Activated naive CD4-positive, alpha-beta T cell treated with anti-CD3 and anti-CD28 coated beads, Interleukin-2, amount 50 U/mL, for 72 hours (primary cell): ENCODE data around the gene POLD3. TPM values are rescaled to one million over a fixed set of nuclear protein-coding genes. Genes with fewer than 3 reads are reported as not detected.

Experiments used
- ATAC-seq, 2 donors: fragments of 150-1000 bp; cut with Tn5 transposase; 2 replicates each; pipeline ENCODE4 v1.10.0; 2021; ENCODE audit warnings: mild to moderate bottlenecking in 2 of 2, moderate library complexity in 2 of 2
- DNase-seq, 2 donors: peaks; one replicate each; pipeline ENCODE4 v3.0.0; 2021 to 2022; ENCODE audit warnings: low spot score in 2 of 2
- H3K27ac Mint-ChIP-seq, 2 donors: one replicate each; pipeline ENCODE4 v1.8.0; 2022; ENCODE audit warnings: mild to moderate bottlenecking in 2 of 2, mixed read lengths in 2 of 2
- H3K36me3 Mint-ChIP-seq, 2 donors: one replicate each; pipeline ENCODE4 v1.8.0; 2022; ENCODE audit warnings: mixed read lengths in 2 of 2
- H3K9me3 Mint-ChIP-seq, 2 donors: one replicate each; pipeline ENCODE4 v1.8.0; 2022; ENCODE audit warnings: mixed read lengths in 2 of 2
- total RNA-seq, 2 donors: library from RNA; stranded (reverse); gene quantifications; one replicate each; pipeline ENCODE4 v1.2.3, GENCODE V29; 2022

The POLD3 gene
- total RNA-seq, 2 donors from 2014 or later: 65.9 to 79.3 TPM

DNA sequence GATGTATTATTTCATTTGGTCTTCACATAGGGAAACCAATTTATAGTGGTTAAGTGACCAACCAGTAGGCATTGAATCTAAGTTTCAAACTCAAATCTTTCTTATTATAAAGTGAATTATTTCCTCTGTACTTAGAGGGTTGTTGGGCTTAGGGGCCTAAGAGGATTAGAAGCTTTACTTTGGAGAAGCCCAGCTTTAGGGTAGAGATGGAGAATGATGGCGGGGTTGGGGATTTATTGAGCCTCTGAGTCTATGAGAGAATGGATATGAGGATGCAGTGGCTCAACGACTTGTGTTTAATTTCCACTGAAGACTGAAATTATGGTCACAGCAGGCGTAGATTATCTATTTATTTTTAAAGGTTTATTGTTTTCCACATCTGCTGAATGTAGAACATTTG, 83.4 kb downstream of the POLD3 start:
- H3K36me3 Mint-ChIP-seq: no peaks in the 10 kb centered on the region
- ATAC-seq (no peak), DNase-seq (no peak)
- H3K9me3 Mint-ChIP-seq: no peaks in the 10 kb centered on the region
- no peak overlapping the region for H3K27ac Mint-ChIP-seq

DNA sequence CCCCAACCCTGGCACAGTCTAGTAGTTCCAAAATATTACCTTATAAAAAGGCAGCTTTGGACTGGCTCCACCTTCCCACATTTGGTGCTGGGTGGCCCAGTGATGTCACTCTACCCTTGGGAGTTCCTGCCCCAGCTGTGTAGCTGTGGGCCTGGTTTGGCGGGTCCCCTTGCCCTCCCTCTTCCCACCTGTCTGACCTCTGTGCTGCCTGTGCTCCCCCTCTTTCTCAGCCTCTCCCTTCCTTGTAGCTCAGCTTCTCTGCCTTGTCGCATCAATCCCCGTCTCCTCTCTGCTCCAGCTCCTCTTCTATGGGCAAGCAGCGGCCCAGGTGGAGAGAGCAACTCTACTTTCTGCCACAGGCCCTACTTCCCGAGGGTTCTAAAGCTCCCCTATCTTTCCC, 84.2 kb downstream of the POLD3 start:
- DNase-seq (peak in 1 of 2 donors; percentile 20), ATAC-seq (no peak)
- Mint-ChIP-seq H3K27ac (peak overlapping the region in 1 of 2 donors; percentile 40), H3K36me3 (no peaks in the 10 kb centered on the region), H3K9me3 (no peaks in the 10 kb centered on the region)

DNA sequence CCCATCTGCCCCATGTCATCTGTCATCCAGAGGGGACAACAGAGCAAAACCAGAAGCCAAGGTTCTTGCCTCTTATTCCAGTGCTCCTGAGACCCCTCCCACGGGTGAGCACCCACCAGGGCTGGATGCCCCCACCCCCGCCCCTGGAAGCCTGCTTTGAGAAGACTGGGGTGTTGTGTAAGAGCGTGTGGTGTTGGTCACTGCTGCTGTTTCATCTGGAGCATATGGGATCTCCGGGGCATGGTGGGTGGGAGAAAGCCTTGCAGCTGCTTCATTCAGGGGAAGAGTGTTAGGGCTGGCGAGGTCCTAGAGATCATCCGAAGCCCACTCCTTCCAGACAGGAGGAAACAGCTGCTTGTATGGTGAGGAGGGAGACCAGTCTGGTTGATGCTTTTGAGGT, 84.7 kb downstream of the POLD3 start:
- peak in 1 of 2 donors; percentile 14 for DNase-seq
- Mint-ChIP-seq H3K36me3 (no peaks in the 10 kb centered on the region), H3K9me3 (no peaks in the 10 kb centered on the region), H3K27ac (no peak overlapping the region)
- no peak for ATAC-seq

DNA sequence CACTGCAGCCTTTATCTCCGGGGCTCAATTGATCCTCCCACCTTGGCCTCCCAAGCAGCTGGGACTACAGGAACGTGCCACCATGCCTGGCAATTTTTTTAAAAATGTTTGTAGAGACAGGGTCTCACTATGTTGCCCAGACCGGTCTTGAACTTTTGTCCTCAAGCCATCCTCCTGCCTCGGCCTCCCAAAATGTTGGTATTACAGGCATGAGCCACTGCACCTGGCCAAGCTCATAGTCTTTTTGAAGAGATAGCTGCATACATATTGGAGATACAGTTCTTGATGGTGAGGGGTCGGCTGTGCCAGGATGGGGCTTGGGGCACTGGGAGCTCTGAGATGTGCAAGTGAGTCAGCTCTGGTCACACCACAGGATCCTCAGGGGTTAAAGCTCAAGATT, 85.7 kb downstream of the POLD3 start:
- no peak overlapping the region for H3K27ac Mint-ChIP-seq
- no peaks in the 10 kb centered on the region for H3K36me3 Mint-ChIP-seq
- ATAC-seq: no peak
- DNase-seq: no peak
- no peaks in the 10 kb centered on the region for H3K9me3 Mint-ChIP-seq

DNA sequence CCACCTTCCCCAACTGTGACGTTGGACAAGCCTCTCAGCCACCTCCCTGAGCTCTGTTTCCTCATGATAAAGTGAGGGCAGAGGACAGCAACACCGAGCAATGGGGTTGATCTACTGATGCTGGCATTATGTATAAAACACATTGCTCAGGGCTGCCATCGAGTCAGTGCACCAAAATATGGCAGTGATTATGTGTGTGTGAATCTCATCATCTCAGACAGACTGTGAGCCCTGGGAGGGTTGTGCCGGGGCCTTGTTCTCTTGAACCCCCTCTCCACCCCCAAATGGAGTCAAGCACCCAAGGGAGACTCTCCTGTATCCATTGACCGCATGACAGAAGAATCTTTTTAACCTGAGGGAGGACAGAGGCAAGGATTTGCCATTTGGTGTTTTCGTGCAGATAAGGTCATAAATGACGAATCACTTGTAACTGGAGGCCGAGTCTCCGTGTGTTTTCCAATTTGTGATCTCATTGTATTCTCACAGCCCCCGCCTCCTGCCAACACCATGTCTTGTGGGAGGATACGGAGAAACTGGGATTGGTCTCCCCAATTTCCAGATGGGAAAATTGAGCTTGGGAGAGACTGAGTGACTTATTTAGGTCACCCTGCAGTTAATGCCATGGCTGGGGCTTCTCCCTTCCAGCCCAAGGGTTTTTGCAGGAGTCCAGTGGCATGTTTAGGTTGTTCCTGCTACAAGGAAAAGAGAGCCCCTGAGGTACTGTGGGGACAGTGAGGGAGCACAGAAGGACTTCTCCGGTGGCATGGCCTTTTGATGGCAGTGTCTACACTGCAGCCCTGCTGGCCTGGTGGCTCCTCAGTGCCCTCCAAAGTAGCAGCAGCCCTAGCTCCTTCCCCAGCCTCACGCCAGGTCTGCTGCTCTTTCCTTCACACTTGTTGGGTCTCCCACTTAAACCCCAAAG, 86.5 kb downstream of the POLD3 start:
- ATAC-seq: no peak
- Mint-ChIP-seq H3K9me3 (no peaks in the 10 kb centered on the region), H3K27ac (no peak overlapping the region)

DNA sequence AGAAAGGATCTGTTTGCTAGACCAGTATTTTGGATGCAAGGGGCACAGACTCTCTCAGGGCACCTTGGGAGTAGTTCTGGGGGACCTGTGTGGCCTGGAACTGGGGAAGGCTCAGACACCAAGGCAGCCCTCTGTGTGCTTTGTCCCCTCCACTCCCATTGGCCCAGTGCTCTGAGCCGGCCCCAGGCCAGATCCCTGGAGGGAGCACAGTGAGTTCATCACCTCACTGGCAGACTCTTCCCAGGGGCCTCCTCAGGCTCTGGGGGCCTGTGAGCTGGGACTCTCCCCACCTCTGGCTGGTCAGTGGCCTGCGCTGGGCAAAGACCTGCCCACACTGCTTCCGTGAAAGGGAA, 87.1 kb downstream of the POLD3 start:
- Mint-ChIP-seq H3K9me3 (no peaks in the 10 kb centered on the region), H3K27ac (no peak overlapping the region), H3K36me3 (no peaks in the 10 kb centered on the region)
- DNase-seq (peak in 1 of 2 donors; percentile 25), ATAC-seq (no peak)

More for the DNA sequence above, 86.5 kb downstream of the POLD3 start:
- DNase-seq: no peak
- no peaks in the 10 kb centered on the region for H3K36me3 Mint-ChIP-seq

DNA sequence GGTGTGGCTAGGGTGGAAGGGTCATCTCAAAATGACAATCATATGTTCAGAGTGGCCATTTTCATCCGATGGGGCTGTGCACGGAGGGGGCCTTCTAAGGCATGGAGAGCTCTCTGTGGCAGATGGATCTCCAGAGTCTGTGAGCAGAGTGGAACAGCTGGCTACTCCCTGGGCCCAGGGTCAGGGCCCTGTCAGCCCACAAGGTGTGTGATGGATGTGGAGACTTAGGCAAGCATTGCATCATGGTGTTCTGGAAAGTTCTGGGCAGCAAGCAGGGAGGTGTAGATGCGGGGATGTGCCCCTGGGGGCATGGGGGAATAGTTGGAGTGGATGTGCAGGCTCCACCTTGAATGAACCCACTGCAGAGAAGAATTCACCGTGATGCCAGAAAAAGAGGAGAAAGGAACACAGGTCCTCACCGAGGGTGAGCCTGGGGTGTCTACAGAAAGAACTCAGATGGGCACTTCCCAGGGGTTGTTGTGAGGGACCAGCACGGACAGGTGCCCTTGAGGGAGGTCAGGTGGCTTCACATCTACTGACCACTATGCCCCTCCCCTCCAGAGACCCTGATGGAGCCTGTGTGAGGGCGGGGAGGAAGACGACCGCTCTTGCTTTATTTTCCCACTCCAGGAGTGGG, 87.8 kb downstream of the POLD3 start:
- Mint-ChIP-seq H3K27ac (peak overlapping the region in 1 of 2 donors; percentile 1), H3K9me3 (no peaks in the 10 kb centered on the region), H3K36me3 (no peaks in the 10 kb centered on the region)
- DNase-seq (peak in 1 of 2 donors; percentile 28), ATAC-seq (no peak)

DNA sequence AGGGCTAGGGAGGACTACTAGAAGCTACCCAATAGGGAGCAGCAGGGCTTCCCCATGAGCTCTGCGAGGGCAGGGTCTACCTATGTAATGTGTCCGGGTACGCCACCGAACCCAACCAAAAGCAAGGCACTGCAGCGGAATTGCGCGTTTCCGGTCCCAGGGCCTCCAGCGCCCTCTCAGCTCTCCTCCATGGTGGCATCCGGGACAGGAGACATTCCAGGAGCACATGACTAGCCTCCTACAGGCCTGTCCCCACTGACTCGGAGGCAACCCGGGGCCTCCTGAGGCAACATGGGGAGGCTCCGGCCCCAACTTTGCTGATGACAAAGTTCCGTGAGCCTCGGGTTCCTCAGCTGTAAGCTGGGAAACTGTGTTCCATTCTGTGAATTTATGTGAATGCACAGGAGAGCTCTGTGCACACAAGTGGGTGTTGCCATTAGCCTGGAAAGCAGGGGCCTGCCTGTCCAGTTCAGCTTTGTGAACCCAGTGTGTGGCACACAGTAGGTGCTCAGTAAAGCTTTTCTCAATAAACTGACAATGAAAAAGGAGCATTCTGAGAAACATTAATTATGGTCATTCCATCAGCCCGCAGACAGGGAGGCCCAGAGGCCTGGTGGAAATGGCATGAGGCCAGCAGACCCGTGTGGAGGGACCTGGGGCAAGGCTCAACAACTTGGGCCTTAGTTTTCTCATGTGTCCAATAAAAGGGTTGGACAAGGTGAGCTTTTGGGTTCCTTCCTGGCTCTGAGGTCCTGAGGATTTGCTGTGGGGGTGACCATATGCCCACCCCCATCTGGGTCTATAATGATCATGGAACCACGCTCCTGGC, 88.5 kb downstream of the POLD3 start:
- H3K9me3 Mint-ChIP-seq: no peaks in the 10 kb centered on the region
- H3K27ac Mint-ChIP-seq: no peak overlapping the region
- ATAC-seq: no peak
- DNase-seq: peak in 1 of 2 donors; percentile 52
- no peaks in the 10 kb centered on the region for H3K36me3 Mint-ChIP-seq

DNA sequence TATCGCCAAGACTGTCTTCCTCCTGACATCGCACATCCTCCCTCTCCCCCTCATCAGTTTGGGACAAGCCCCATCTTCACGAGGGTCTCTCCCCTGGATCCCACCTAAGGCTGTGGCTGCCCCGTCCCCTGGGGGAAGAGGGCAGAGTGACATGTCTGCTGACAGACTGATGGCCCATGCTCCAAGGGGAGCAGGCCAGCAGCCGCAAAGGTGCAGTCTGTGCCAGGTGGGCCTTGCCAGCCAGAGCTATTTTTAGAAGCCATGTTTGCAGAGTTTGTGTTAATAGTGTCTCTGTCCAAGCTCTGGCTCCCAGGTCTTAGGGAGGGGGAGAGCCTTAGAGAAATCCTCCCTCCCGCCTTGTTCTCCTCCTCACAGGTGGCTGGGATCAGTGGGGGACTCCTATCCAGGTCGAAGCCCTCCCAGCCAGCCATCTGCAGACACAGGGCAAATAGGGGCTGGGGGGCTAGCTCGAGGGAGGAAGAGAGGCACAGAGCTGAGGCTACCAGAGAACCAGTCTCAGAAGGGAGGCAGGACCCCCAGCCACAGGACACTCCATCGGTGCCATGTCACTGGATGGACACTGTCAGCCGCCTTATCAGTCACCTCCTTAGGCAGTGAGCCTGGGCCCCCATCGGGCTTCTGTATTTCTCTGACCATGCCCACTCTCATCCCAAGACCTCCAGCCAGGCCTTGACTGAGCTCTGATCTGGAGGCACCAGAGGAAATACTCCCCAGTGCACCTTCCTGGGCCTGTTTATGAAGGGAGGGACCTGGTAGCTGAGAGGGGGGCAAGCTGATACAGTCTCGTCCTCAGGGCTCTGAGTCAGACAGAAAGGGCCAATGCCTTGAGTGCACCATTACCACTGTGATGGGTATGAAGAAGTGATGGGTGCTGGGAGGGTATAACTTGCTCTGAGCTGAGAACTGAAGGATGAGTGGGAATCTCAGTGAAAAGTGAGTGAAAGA, 89.6 kb downstream of the POLD3 start:
- H3K27ac Mint-ChIP-seq: no peak overlapping the region
- no peak for ATAC-seq
- H3K9me3 Mint-ChIP-seq: no peaks in the 10 kb centered on the region

DNA sequence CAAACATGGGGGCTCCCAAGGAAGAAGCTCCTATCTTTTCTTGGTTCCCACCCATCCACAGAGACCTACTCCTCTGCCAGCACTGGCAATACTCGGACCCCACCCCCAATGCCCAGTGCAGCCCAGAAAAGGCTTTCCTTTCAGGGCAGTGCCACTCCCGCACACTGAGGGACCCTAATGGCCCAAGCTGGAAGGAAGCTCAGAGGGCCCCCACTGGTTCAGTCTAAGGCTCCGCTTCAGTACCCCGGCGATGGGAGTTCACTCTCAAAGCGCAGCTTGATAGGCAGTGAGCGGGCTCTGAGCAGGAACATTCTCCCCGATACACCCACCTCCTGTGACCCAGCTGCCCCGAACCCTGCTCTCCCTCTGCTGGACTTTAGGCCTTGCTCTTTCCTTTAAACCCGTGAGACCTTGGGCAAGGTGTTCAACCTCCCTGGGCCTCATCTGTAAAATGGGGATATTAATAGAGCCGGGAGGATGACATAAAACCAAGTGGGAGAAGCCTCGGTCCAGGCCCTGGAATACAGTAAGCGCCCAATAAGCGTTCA, 90.4 kb downstream of the POLD3 start:
- no peak for ATAC-seq
- no peak for DNase-seq
- H3K27ac Mint-ChIP-seq: no peak overlapping the region
- H3K36me3 Mint-ChIP-seq: no peaks in the 10 kb centered on the region
- H3K9me3 Mint-ChIP-seq: no peaks in the 10 kb centered on the region

More for the DNA sequence above, 89.6 kb downstream of the POLD3 start:
- DNase-seq: peak in 1 of 2 donors; percentile 1
- no peaks in the 10 kb centered on the region for H3K36me3 Mint-ChIP-seq

DNA sequence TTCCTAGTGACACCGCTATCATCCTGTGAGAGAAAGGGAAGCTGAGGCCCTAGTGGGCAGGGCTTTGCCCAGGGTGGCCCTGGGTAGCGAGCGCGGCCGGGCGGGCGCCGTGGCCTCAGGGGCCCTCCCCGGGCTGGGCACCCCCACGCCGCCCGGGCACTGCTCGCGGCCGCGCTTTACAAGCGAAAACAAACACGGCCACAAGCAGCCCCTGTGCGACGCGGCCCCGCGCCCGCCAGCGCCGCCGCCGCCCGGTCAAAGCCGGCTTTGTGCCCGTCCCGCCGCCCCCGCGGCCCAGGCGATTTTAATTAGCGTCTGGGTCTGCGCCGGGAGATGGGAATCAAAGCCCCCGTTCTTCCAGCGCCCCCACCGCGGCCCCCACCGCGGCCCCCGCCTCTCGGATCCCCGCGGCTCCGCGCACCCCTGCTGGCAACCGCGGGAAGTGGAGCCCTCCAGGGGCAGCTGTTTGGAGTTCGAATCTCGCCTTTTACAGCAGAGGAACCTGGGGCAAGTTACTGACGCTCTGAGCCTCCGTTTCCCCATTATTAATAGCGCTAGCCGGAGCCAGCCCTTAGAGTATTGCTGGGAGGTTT, 91.0 kb downstream of the POLD3 start:
- peak in 1 of 2 donors; percentile 34 for ATAC-seq
- H3K27ac Mint-ChIP-seq: no peak overlapping the region
- DNase-seq: no peak
- no peaks in the 10 kb centered on the region for H3K36me3 Mint-ChIP-seq
- H3K9me3 Mint-ChIP-seq: no peaks in the 10 kb centered on the region

DNA sequence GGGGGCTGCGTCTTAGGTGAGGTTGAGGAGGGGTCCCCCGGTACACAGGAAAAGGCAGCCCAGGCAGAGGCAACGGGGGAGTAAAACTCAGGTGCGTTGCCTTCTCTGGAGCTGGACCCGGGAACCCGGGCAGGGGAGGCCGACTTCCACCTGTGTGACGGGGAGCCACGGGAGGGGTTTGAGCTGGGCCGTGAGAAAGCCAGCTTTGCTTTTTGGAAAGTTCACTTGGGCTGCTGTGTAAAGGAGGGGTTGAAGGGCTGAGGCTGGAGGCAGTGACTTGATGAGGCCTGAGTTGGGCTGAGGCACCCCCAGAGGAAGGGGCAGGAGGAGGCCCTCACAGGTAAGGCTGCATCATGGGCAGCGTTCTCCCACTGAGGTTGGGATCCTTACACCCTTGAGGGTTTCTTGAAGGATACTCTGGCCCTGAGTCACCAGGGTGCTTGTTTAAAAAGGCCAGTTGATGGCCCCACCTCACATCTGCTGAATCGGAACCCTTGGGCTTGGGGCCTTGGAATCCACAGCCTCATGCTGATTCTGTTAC, 91.6 kb downstream of the POLD3 start:
- H3K36me3 Mint-ChIP-seq: no peaks in the 10 kb centered on the region
- DNase-seq (no peak), ATAC-seq (no peak)
- no peaks in the 10 kb centered on the region for H3K9me3 Mint-ChIP-seq
- no peak overlapping the region for H3K27ac Mint-ChIP-seq

DNA sequence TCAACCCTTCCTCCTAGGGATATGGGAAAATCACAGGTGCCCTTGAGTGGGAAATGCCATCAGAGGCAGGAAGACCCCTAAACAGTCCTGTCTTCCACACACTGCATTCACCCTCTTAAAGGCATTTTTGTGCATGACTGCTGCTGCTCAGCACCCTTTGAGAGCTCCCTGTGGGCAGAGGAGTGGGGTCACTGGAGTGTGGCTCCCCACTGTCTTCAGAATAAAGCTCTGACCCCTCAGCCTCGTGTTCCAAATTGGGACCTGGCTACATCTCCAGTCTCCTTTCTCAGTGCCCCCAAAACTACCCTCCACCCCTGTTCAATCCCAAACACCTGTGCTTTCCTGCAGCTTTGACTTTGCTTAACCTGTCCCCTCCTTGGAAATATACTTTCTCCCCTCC, 92.3 kb downstream of the POLD3 start:
- Mint-ChIP-seq H3K36me3 (no peaks in the 10 kb centered on the region), H3K27ac (no peak overlapping the region), H3K9me3 (no peaks in the 10 kb centered on the region)
- no peak for ATAC-seq
- DNase-seq: no peak

DNA sequence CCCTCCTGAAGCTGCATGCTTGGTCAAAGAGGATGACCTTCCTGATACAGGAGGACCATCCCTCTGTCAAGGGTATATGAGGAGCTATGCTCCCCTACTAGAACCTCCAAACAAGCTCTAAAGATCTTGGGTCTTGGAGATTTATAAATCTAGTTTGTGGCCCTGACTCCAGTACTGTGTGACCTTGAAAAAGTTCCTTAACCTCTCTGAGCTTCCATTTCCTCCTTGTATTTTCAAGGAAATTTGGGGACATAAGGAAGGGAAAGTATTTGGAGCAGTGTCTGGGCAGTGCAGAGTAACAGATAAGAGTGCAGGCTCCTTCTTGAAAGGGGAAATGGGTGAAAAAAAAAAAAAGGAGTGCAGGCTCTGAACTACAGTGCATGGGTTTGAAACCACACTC, 93.0 kb downstream of the POLD3 start:
- DNase-seq (no peak), ATAC-seq (no peak)
- Mint-ChIP-seq H3K27ac (no peak overlapping the region), H3K36me3 (no peaks in the 10 kb centered on the region), H3K9me3 (no peaks in the 10 kb centered on the region)

DNA sequence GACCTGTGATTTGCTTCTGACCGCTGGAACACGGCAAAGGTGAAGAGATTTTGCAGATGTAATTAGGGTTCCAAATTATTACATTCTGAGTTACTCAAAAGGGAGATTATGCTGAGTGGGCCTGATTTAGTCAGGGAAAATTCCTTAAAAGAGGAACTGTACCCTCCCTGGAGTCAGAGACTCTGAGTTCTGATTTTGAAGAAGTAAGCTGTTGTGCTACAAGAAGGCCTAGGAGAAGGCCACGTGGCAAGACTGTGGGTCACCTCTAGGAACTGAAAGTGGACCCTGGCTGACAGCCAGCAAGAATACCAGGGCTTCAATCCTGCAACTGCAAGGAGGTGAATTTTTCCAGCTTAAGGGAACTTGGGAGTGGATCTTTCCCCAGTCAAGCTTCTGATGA, 93.5 kb downstream of the POLD3 start:
- DNase-seq: no peak
- Mint-ChIP-seq H3K9me3 (no peaks in the 10 kb centered on the region), H3K36me3 (no peaks in the 10 kb centered on the region), H3K27ac (no peak overlapping the region)
- ATAC-seq: no peak
